Globus pallidus (tissue), 1 donor: ENCODE data around the gene TOX2.

Experiments
- DNase-seq: peaks from one replicate; pipeline ENCODE4 v3.0.0-alpha.2; 2015; ENCODE audit warnings: low spot score

The TOX2 gene

GRCh38 chr20:43938932-43939761 lies 24.5 kb downstream of the TOX2 start:
- DNase-seq: no peak

GRCh38 chr20:43939762-43940121 lies 25.1 kb downstream of the TOX2 start:
- no peak for DNase-seq

- no peak for DNase-seq
These were observed 26.0 kb downstream of the TOX2 start for GRCh38 chr20:43940518-43941225.

GRCh38 chr20:43941476-43942200 lies 27.0 kb downstream of the TOX2 start:
- no peak for DNase-seq

- DNase-seq: no peak
These were observed 27.5 kb downstream of the TOX2 start for GRCh38 chr20:43942201-43942590.

- DNase-seq: no peak
These were observed 28.1 kb downstream of the TOX2 start for GRCh38 chr20:43942667-43943285.

- DNase-seq: no peak
These were observed 29.1 kb downstream of the TOX2 start for GRCh38 chr20:43943725-43944124.

GRCh38 chr20:43944653-43945235 lies 30.1 kb downstream of the TOX2 start:
- no peak for DNase-seq

- no peak for DNase-seq
These were observed 30.9 kb downstream of the TOX2 start for GRCh38 chr20:43945391-43946205.

GRCh38 chr20:43946206-43946491 lies 31.5 kb downstream of the TOX2 start:
- DNase-seq: no peak

- DNase-seq: no peak
These were observed 32.1 kb downstream of the TOX2 start for GRCh38 chr20:43946659-43947315.

GRCh38 chr20:43947316-43947710 lies 32.7 kb downstream of the TOX2 start:
- no peak for DNase-seq

- DNase-seq: no peak
These were observed 33.8 kb downstream of the TOX2 start for GRCh38 chr20:43948455-43948854.

GRCh38 chr20:43949248-43949647 lies 34.6 kb downstream of the TOX2 start:
- no peak for DNase-seq

GRCh38 chr20:43949741-43950618 lies 35.3 kb downstream of the TOX2 start:
- DNase-seq: no peak

GRCh38 chr20:43953919-43954592 lies 39.4 kb downstream of the TOX2 start:
- DNase-seq: no peak

GRCh38 chr20:43954704-43955061 lies 40.0 kb downstream of the TOX2 start:
- no peak for DNase-seq

GRCh38 chr20:43955062-43955749 lies 40.6 kb downstream of the TOX2 start:
- no peak for DNase-seq

GRCh38 chr20:43955750-43956191 lies 41.1 kb downstream of the TOX2 start:
- DNase-seq: no peak
